Right ventricle myocardium superior (tissue), 1 donor: ENCODE data around the gene RIPK3. TPM values are rescaled to one million over a fixed set of nuclear protein-coding genes. Genes with fewer than 3 reads are reported as not detected.
A peak's percentile ranks its signal among the peaks of the same experiment; 100 is the strongest.

ENCODE experiments used
- ATAC-seq: fragments of 200-7000 bp; cut with Tn5 transposase; one replicate; pipeline ENCODE4 v1.9.1; 2020; ENCODE audit warnings: mild to moderate bottlenecking; ENCODE audit not compliant: poor library complexity
- DNase-seq: peaks from one replicate; pipeline ENCODE4 v3.0.0-alpha.2; 2020
- intact Hi-C: fragments of 100-400 bp; cut with DNase I; formaldehyde crosslinking; loops from one replicate; pipeline ENCODE4 v1.11.2; 2022
- total RNA-seq: library from RNA; stranded (reverse); fragmentation: NEBNext Ultra II Directional; extraction: Animal tissue kit (Norgen Biotek cat#: 25700); gene quantifications from one replicate; pipeline ENCODE4 v1.2.1, GENCODE V29; 2021
- donor health status: DM: no; HTN: yes; CAD: no; lungs with severe emphysema.

The RIPK3 gene
- total RNA-seq, 1 donor from 2014 or later: 2.9 TPM

DNA sequence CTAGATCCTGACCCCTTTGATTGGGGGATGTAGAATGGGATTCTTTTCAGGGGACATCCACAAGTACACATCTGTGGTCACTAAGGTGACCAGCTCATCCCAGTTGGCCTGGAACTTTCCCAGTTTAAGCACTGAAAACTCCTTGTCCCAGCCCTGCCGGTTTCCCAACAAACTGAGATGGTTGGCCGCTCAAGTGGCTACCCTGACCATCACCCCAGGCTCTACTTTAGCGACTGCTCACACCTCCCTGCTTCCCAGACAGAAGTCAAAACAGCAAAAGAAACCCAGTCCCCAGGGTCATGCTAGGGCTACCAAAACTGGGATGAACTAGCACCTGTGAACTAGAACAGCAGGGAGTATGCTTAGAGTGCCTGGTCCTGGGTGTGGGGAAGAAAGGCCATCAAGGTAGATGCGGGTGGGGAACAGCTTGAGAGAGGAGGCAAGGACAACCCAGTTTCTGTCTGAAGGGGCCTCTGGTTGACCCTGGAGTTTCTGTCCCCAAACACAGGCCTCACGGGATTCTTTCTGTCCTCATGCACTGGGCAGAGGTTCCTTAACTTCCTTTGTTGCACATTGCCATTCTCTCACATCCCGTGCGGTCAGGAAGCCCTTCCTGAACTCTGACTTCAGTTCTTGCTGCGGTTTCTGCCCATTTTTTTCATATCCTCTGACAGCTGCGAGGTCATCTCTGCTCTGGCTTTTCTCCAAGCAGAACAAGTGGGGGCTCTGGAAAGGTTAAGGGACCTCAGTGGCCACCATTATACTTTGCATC is 26.9 kb downstream of the RIPK3 start:
- no peak for DNase-seq
- intact Hi-C loops: no loop called here

DNA sequence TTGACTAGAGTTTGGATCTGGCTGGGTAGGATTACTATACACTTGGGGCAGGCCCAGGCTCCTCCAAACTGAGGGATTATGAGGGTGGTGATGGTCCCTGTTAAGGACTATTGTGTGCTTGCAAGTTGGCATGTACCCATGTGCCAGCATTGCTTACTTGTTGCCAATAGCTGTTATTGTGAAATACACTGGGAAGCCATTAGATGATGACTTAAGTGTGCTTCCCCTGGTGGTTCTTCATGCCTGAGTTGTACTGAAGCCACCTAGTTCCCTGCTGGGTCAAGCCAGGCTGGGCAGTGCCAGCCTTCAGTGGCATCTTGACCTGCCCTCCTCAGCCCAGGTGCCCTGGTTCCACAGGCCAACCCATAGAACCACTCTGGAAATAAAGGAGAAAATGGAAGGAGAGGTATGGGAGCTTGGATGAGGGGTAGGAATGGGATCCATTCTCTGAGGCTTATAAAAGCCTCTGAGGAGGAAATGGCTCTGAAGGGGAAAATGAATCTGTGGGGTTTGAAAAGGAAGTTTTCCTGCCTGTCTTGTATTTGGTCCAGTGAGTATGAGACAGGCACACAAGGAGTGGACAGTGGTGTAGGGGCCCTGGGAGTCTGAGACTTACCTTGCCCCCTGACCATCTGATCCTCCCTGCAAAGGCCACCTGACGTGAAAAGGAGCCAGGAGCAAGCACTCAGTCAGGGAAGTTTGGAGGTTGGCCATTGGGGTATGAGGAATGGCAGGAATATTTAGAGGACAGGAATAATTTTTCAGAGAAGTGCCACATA is 27.8 kb downstream of the RIPK3 start:
- intact Hi-C loops: no loop called here

More for the DNA sequence above, 26.9 kb downstream of the RIPK3 start:
- ATAC-seq: no peak

DNA sequence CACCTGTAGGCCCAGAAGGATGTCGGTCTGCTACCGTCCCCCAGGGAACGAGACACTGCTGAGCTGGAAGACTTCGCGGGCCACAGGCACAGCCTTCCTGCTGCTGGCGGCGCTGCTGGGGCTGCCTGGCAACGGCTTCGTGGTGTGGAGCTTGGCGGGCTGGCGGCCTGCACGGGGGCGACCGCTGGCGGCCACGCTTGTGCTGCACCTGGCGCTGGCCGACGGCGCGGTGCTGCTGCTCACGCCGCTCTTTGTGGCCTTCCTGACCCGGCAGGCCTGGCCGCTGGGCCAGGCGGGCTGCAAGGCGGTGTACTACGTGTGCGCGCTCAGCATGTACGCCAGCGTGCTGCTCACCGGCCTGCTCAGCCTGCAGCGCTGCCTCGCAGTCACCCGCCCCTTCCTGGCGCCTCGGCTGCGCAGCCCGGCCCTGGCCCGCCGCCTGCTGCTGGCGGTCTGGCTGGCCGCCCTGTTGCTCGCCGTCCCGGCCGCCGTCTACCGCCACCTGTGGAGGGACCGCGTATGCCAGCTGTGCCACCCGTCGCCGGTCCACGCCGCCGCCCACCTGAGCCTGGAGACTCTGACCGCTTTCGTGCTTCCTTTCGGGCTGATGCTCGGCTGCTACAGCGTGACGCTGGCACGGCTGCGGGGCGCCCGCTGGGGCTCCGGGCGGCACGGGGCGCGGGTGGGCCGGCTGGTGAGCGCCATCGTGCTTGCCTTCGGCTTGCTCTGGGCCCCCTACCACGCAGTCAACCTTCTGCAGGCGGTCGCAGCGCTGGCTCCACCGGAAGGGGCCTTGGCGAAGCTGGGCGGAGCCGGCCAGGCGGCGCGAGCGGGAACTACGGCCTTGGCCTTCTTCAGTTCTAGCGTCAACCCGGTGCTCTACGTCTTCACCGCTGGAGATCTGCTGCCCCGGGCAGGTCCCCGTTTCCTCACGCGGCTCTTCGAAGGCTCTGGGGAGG is 28.9 kb downstream of the RIPK3 start, which contains the start of gene LTB4R:
LTB4R (plus strand) TSS at position 857 of the 959 bp plus-strand sequence. CDS start 4,150 bp downstream, outside the sequence.
- intact Hi-C loops: no loop called here
- peak; percentile 86 for DNase-seq
- peak; percentile 89 for ATAC-seq

More for the DNA sequence above, 27.8 kb downstream of the RIPK3 start:
- no peak for DNase-seq
- peak; percentile 5 for ATAC-seq

DNA sequence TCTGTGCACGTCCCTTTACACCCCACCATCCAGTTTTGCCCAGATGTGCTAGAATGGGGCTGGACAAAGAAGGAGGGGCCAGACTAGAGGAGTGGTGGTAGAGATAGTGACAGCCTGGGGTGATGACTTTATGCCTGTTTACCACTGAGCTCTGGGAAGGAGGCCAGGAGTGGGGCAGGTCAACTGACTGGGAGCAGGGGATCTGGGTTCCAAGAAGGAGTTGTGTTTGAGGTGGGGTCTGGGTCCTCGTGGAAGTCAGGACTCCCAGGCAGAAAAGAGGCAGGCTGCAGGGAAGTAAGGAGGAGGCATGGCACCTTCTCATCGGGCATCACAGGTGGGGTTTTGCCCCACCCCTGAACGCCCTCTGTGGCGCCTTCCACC is 29.5 kb downstream of the RIPK3 start:
- intact Hi-C loops: no loop called here
- DNase-seq: no peak
- ATAC-seq: no peak

DNA sequence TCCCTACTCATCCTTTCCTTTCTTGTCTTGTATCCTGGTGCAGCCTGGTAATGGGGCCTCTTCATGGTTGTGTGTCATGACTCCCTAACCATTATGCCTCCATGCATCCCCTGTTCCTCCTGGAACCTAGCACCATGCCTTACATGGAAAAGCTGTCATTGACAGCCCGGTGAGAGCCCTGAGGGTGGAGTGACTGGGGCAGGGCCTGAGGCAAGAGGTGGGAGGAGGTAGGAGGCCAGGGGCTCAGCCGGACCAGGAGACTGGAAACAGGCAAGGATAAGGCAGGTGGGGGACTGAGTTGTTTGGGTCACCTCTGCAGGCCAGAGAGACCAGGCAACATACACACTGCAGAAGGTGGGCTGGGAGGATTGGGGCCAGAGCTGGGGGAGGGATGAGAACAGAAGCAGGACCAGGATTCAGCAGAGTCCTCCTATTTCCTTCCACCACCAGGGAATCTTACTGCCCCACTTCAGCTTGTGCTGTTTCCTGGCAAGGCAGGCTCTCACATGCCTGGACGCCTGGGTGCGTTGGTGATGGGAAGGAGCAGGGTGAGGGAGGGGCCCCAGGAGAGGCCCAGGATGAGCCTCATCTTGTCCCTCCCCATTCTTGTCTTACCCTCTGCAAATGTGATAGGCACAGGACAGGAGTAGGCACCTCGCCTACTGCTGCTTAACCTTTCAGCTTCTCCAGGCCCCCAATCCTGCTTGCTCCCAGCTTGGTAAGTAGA is 30.1 kb downstream of the RIPK3 start, which contains the start of gene LTB4R2:
LTB4R2 (plus strand) TSS at position 603 of the 727 bp plus-strand sequence. CDS start 525 bp downstream, outside the sequence.
- DNase-seq (no peak), ATAC-seq (no peak)
- intact Hi-C loops: no loop called here

DNA sequence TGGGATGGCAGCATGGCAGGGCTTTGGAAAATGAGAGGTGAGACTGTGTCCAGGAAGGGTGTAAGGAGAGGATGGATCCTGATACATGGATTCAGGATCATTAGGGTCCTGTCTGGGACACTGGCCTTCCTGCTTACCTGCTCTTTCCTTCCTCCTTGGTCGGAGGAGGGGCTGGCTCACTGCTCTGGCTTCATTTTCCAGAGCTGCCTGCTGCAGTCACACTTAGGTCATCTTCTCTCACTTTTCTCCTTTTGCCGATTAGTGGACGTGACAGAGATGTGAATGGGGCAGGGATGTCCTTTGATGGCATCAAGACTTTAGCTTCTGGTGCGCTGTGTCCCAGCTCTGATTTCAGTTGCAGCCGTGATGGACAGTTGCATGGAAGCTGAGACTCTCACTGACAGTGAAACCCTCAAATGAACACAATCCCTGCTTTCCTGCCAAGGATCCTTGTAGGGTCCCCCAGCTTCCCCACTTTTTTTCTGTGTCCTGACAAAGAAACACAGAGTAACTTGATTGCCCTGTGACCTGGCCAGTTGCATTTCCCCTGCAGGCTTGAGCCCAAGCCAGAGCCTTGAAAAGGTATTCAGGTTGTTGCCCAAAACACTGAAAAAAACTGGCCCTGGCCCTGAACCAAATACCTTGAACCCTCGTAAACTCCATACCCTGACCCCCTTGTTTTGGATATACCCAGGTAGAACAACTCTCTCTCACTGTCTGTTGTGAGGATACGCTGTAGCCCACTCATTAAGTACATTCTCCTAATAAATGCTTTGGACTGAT is 31.3 kb downstream of the RIPK3 start:
- ATAC-seq: no peak
- intact Hi-C loops: no loop called here
- DNase-seq: no peak

DNA sequence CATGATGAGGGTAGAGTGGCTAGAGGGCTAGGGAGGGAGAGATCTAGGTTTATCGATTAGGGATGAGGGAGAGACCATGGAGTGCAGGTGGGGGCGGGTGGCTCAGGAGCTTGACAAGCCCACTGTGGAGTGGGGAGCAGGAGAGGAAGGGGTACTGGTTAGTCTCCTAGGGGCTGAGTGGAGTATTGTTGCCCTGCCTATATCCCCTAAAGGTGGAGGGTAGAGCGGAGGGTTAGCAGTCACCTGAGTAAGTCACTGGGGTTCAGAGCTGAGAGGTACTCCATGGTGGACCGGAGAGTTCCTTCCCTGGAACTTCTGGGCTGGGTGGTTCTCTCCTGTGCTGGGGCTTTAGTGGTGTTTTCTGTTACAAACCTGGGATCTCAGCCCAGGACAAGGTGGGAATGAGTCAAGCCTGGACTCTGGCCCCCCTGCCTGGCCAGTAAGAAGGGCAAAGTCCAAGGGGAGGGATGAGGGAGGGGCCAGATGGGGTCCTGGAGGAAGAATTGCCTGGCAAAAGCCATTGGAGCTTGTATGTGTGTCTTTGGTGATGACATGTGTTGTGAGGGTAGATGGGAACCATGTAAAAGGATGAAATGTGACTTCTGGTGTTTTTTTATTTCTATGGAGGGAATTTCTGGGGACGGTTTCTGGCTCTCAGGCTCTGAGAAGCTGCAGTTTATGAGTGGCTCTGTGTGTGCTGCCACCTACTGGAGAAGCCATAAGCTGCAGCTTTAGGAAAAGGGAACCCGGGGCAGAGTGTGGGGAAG is 32.0 kb downstream of the RIPK3 start, which contains the start of gene CIDEB:
CIDEB (minus strand) TSS at position 403 of the 767 bp plus-strand sequence; CDS start at position 284, 119 bp downstream.
- peak; percentile 70 for DNase-seq
- ATAC-seq: peak; percentile 16
- intact Hi-C loops: no loop called here

DNA sequence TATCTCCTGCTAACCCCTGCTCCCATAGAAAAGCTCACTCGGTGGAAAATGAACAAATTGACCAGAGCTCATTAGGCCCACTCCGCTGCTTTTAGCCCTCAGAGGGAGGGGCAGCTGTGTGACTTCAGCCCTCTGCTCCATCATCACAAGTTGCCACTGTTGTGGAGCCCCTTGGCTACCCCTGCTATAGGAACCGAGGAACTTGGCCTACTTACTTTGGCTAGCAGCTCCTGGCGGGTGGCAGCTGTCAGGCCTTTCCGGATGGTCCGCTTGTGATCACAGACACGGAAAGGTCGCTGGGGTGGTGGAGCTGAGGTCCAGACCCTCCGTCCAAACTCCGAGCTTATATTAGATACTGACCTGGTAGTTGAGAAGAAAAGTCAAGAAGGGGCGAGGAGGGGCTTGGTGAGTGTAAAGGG is 32.6 kb downstream of the RIPK3 start:
- DNase-seq: no peak
- intact Hi-C loops: no loop called here
- ATAC-seq: no peak

DNA sequence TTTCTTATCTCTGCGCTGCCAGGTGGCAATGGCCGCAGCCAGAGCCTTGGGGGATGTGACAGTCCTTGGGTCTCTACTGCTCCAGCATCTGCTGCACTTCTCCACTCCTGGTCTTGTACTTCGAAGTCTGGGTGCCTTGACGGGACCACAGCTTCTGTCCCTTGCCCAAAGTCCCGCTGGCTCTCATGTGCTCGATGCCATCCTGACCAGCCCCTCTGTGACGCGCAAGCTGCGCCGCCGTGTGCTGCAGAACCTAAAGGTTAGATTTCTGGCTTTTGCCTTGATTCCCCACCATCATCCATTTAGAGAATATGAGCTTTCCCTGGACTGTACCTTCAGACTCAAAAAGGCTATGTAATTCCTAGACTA is 35.8 kb downstream of the RIPK3 start:
- ATAC-seq: no peak
- DNase-seq: no peak

DNA sequence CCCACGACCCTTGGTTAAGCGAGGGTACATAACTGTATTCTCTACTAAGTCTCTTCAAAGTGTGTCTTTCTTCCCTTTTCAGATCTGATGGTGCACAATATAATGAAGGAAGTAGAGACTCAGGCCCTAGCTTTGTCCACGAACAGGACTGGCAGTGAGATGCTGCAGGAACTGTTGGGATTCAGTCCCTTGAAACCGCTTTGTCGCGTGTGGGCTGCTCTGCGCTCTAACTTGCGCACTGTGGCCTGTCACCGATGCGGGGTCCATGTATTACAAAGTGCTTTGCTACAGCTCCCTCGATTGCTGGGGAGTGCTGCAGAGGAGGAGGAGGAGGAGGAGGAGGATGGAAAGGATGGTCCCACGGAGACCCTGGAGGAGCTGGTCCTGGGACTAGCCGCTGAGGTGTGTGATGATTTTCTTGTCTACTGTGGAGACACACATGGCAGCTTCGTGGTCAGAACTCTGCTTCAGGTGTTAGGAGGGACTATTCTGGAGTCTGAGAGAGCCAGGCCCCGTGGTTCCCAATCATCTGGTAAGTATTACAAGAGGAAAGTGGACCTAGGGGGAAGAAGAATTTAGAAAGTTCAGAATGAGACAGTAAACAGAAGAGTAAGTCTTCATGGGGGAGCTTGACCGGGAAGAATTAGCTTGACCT is 39.3 kb downstream of the RIPK3 start:
- ATAC-seq (no peak), DNase-seq (no peak)
- intact Hi-C loops: no loop called here

More for the DNA sequence above, 35.8 kb downstream of the RIPK3 start:
- intact Hi-C loops: no loop called here

DNA sequence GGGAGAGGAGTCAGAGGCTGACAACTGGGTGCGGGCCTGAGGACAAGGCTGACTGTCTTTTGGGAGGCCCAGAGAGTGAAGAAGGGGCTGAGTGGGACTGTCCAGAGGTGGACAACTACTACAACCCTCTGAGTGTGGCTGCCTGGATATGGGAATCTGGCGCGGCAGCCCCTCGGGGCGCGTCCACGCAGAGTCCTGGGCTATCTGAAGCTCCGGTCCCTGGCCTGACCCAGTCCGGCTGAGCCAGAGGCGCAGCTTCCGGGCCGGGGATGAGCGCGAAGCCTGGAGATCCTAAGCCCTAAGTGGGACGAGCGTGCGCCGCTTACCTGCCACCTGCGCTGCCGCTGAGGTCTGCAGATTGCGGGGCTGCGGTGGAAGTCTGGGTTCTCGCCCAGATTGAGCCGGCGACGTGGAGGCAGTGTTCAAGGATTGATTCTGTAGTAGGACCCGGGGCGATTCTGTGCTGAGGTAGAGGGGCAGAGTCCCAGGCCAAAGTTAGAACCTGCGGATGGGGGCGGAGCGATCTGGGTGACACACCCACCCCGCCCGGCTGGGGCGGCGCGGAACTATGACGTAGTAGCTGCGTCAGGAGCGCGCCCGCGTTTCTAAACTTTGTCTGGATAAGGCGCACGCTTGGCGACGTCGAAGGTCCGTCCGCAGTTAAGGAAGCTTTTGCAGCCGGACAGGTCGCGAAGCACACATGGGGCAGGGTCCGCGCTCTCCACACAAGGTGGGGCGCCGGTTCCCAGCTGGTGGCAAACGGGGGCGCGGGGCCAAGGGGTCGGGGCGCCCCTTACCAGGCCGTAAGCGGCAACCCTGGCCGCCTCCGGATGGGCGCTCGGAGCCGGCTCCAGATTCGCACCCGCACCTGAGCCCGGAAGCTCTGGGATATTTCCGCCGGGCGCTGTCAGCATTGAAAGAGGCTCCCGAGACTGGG is 40.3 kb downstream of the RIPK3 start, which contains the start of the genes DHRS1 and NOP9:
DHRS1 (minus strand) TSS at position 526 of the 937 bp plus-strand sequence. CDS start 674 bp downstream, outside the sequence.
NOP9 (plus strand) TSS at position 596 of the 937 bp plus-strand sequence; CDS start at position 701, 105 bp downstream.
- ATAC-seq (peak; percentile 95), DNase-seq (peak; percentile 96)
- intact Hi-C loops: no loop called here

DNA sequence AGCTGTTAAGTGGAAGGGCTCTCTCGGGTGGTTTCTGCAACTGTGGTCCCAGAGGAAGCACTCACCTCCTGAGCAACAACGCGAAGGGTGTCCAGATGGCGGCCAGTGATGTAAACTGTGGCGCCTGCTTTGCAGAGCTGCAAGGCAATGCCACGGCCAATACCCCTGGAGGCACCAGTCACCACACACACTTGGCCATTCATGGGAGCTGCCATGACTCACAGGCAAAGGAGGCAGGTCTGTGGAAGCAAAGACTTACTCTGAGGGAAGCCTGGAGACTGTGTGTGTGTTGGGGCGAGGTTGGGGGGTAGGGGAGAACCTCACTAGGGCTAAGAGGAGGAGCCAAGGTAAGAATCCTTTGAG is 40.9 kb downstream of the RIPK3 start:
- ATAC-seq (peak; percentile 4), DNase-seq (no peak)
- intact Hi-C loops: no loop called here

DNA sequence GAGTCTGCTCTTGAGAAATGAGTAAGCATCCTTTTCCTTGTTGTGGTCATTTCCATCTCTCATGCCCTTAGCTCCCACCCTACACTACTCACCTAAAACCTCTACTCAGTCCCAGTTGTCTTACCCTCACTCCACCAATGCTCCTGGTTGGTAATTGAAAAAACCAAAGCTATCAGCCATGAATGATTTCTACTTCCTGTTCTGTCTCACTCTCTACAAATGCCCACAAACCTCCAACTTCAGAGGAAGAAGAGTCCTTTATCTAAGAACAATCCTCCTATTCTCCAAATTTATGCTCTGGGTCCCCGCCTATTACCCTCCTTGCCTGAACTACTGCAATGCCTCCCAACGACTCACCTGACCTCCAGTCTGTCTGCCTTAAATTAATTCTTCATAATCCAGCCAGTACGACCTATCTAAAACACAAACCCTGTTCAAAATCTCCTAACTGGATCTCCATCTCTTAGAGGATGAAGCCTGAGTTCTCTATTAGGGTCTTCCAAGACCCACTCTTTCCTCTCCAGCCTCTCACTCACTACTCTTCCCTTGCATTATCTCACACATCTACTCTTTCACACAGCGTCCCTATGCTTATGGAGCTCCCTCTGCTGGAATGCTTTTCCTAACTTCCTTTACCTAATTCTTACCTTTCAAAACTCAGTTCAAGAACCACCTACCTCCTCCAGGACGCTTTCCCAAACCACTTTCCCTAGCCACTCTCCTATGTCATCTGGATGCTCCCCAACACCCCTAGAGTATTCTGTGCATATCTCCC is 42.4 kb downstream of the RIPK3 start:
- intact Hi-C loops: loop anchor here (2.0 kb wide), 1 partner anchor 55 kb away; the partner anchor contains the start of gene TINF2
- ATAC-seq (no peak), DNase-seq (no peak)
